Astrocyte (in vitro differentiated cells and primary cell): ENCODE measurements around the gene RALGAPA2. TPM values are rescaled to one million over a fixed set of nuclear protein-coding genes. Genes with fewer than 3 reads are reported as not detected.

Experiments
- DNase-seq: peaks from one replicate; pipeline ENCODE4 v3.0.0-alpha.2; 2010; ENCODE audit warnings: low read depth
- FAIRE-seq: peaks from 2 replicates; lab custom pipeline; 2011; peaks lifted over from hg19 to GRCh38; lab: Jason Lieb, UNC
- H2AFZ ChIP-seq: 2 replicates; pipeline ENCODE4 v1.6.0; 2012; ENCODE audit warnings: low read depth, low read length, inconsistent platforms
- H3K27ac ChIP-seq: 2 replicates; pipeline ENCODE4 v1.5.1; 2011; ENCODE audit warnings: low read depth, low read length, inconsistent platforms
- H3K27me3 ChIP-seq: 2 replicates; pipeline ENCODE4 v1.6.0; 2011; ENCODE audit warnings: low read length, inconsistent platforms; ENCODE audit not compliant: insufficient read depth
- H3K36me3 ChIP-seq: 2 replicates; pipeline ENCODE4 v1.5.1; 2011; ENCODE audit warnings: low read length, inconsistent platforms; ENCODE audit not compliant: insufficient read depth
- H3K4me1 ChIP-seq: 2 replicates; pipeline ENCODE4 v1.5.1; 2011; ENCODE audit warnings: low read length, inconsistent platforms; ENCODE audit not compliant: insufficient read depth
- H3K4me2 ChIP-seq: 2 replicates; pipeline ENCODE4 v1.6.0; 2012; ENCODE audit warnings: low read length, inconsistent platforms
- H3K4me3 ChIP-seq: 2 replicates; pipeline ENCODE4 v1.5.1; 2011; ENCODE audit warnings: low read depth, mild to moderate bottlenecking, low read length, inconsistent platforms; ENCODE audit not compliant: insufficient read depth
- H3K79me2 ChIP-seq: 2 replicates; pipeline ENCODE4 v1.6.0; 2012; ENCODE audit warnings: mild to moderate bottlenecking, low read length, inconsistent platforms; ENCODE audit not compliant: insufficient read depth
- H3K9ac ChIP-seq: 2 replicates; pipeline ENCODE4 v1.6.0; 2012; ENCODE audit warnings: mild to moderate bottlenecking, low read length, inconsistent platforms
- H3K9me3 ChIP-seq: 2 replicates; pipeline ENCODE4 v1.5.1; 2012; ENCODE audit warnings: low read depth, mild to moderate bottlenecking, low read length, inconsistent platforms; ENCODE audit not compliant: insufficient read depth
- H4K20me1 ChIP-seq: 2 replicates; pipeline ENCODE4 v1.6.0; 2012; ENCODE audit warnings: low read length, inconsistent platforms; ENCODE audit not compliant: insufficient read depth
- H3K27ac Mint-ChIP-seq: one replicate; pipeline ENCODE4 v1.8.0; 2021; ENCODE audit warnings: mild to moderate bottlenecking, mixed read lengths; ENCODE audit not compliant: unreplicated experiment
- H3K27me3 Mint-ChIP-seq: one replicate; pipeline ENCODE4 v1.8.0; 2021; ENCODE audit warnings: low read depth, mixed read lengths; ENCODE audit not compliant: unreplicated experiment
- H3K36me3 Mint-ChIP-seq: one replicate; pipeline ENCODE4 v1.8.0; 2021; ENCODE audit warnings: low read depth, mixed read lengths; ENCODE audit not compliant: unreplicated experiment
- H3K4me1 Mint-ChIP-seq: one replicate; pipeline ENCODE4 v1.8.0; 2021; ENCODE audit warnings: low read depth, mixed read lengths; ENCODE audit not compliant: unreplicated experiment
- H3K4me3 Mint-ChIP-seq: one replicate; pipeline ENCODE4 v1.8.0; 2021; ENCODE audit warnings: mild to moderate bottlenecking, moderate library complexity, mixed read lengths; ENCODE audit not compliant: unreplicated experiment
- H3K9me3 Mint-ChIP-seq: one replicate; pipeline ENCODE4 v1.8.0; 2021; ENCODE audit warnings: mild to moderate bottlenecking, mixed read lengths; ENCODE audit not compliant: unreplicated experiment
- EZH2 ChIP-seq: IDR thresholded peaks from 2 replicates; pipeline ENCODE4 v1.6.1; 2012; ENCODE audit warnings: mild to moderate bottlenecking, low read length, inconsistent platforms; ENCODE audit not compliant: insufficient read depth
- total RNA-seq: library from RNA; stranded (reverse); gene quantifications from 2 replicates; pipeline ENCODE4 v1.2.1, GENCODE V29; 2021
- TF ChIP-seq, protein P1 (sequence below): IDR thresholded peaks from 2 replicates; pipeline ENCODE4 v1.5.1; 2011; ENCODE audit warnings: low read depth, mild to moderate bottlenecking, inconsistent platforms, low read length, moderate library complexity; ENCODE audit not compliant: insufficient read depth

The RALGAPA2 gene
- total RNA-seq, 1 donor from 2014 or later: 6.6 TPM

DNA sequence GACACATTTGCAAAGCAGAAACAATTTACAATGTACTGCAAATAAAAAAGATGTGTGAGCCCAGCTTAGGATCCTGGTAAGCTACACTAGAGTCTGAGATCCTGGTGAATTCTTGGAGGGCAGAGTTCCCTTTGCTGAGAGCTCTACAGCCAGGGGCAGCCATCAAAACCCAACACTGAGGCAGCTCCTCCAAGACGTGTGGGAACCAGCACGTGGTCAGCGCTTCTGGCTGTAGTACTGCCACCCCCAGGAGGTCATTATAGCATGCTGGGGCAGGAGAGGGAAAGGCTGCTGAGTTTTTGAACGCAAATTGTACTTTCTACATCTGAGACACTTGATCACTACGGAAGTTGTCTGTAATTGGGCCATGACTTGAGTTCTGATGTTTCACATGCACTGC, 213.0 kb downstream of the RALGAPA2 start:
- H2AFZ ChIP-seq: no peak overlapping the region
- no peaks in the 10 kb centered on the region for H3K27me3 ChIP-seq
- DNase-seq: no peak
- no peaks in the 10 kb centered on the region for H3K27me3 Mint-ChIP-seq
- H3K9me3 ChIP-seq: no peaks in the 10 kb centered on the region
- TF ChIP-seq, protein P1, sequence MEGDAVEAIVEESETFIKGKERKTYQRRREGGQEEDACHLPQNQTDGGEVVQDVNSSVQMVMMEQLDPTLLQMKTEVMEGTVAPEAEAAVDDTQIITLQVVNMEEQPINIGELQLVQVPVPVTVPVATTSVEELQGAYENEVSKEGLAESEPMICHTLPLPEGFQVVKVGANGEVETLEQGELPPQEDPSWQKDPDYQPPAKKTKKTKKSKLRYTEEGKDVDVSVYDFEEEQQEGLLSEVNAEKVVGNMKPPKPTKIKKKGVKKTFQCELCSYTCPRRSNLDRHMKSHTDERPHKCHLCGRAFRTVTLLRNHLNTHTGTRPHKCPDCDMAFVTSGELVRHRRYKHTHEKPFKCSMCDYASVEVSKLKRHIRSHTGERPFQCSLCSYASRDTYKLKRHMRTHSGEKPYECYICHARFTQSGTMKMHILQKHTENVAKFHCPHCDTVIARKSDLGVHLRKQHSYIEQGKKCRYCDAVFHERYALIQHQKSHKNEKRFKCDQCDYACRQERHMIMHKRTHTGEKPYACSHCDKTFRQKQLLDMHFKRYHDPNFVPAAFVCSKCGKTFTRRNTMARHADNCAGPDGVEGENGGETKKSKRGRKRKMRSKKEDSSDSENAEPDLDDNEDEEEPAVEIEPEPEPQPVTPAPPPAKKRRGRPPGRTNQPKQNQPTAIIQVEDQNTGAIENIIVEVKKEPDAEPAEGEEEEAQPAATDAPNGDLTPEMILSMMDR: no peak
- TF ChIP-seq EZH2: no peak
- H3K27ac Mint-ChIP-seq: no peak overlapping the region
- no peaks in the 10 kb centered on the region for H3K79me2 ChIP-seq
- no peaks in the 10 kb centered on the region for H3K9me3 Mint-ChIP-seq
- no peaks in the 10 kb centered on the region for H3K36me3 ChIP-seq
- H3K9ac ChIP-seq: no peak overlapping the region
- no peaks in the 10 kb centered on the region for H4K20me1 ChIP-seq
- no peak overlapping the region for H3K4me3 Mint-ChIP-seq
- H3K4me1 ChIP-seq: peaks cover 5% of the 10 kb centered on the region
- H3K27ac ChIP-seq: no peak overlapping the region
- H3K4me2 ChIP-seq: no peak overlapping the region
- H3K36me3 Mint-ChIP-seq: peaks cover 7% of the 10 kb centered on the region
- no peak overlapping the region for H3K4me3 ChIP-seq
- H3K4me1 Mint-ChIP-seq: no peaks in the 10 kb centered on the region
- no peak for FAIRE-seq

DNA sequence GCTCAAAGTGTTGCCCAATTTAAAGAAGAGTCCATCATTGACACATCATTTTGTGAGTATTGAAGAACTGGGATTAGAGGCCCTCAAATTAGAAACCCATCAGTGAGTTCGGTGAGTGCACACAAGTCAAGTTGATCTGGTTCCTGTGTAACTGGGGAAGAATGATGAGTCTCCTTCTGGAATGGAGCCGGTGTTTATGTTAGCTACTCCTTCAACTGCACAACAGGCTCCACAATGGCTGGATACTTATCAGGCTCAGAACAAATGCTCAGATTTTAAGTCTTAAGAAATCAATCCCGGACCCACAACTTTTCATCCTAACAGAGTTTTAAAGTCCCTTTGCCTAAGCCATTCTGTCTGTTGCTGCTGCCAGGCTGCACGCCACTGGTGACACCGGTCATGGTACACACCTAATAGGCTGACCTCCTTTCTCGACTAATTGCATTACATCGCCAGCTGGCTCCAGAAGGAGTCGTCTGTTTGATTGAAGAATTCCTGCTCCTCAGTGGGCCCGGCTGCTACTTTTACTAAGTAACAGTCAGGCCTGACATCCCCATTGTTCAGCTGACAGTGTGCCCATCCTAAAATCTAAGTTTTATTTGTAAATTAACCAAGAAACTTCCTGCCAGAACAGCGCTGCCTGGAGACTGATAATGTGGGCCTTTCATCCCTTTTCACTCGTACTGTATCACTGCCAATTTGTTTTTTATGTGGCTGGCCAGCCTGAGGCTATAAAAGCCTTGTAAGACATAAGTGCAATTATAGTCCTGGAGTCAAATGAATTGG, 214.2 kb downstream of the RALGAPA2 start:
- no peaks in the 10 kb centered on the region for H3K4me1 Mint-ChIP-seq
- H3K79me2 ChIP-seq: no peaks in the 10 kb centered on the region
- peaks cover 5% of the 10 kb centered on the region for H3K4me1 ChIP-seq
- no peak overlapping the region for H3K4me3 Mint-ChIP-seq
- H3K36me3 ChIP-seq: no peaks in the 10 kb centered on the region
- H3K27me3 ChIP-seq: no peaks in the 10 kb centered on the region
- H3K9me3 Mint-ChIP-seq: no peaks in the 10 kb centered on the region
- no peaks in the 10 kb centered on the region for H3K9me3 ChIP-seq
- H3K36me3 Mint-ChIP-seq: peaks cover 7% of the 10 kb centered on the region
- H2AFZ ChIP-seq: no peak overlapping the region
- no peaks in the 10 kb centered on the region for H4K20me1 ChIP-seq
- DNase-seq: peak; percentile 55
- TF ChIP-seq, protein P1: no peak
- TF ChIP-seq EZH2: no peak
- H3K27ac ChIP-seq: no peak overlapping the region
- no peak overlapping the region for H3K9ac ChIP-seq
- no peak overlapping the region for H3K4me3 ChIP-seq
- H3K27ac Mint-ChIP-seq: no peak overlapping the region
- H3K4me2 ChIP-seq: no peak overlapping the region
- H3K27me3 Mint-ChIP-seq: no peaks in the 10 kb centered on the region
- FAIRE-seq: no peak
